Measurements from ENCODE around the gene TNS1. TPM values are rescaled to one million over a fixed set of nuclear protein-coding genes. Genes with fewer than 3 reads are reported as not detected.

Gene TNS1
- total RNA-seq, 2 donors from 2014 or later: 3.3 to 4.2 TPM

- WGBS, 2 experiments (ENCODE audit: insufficient coverage in 1 of 2, insufficient read length in 1 of 2): 89 to 90% methylated on average over 3 to 6 of the region's 6 CpGs
- peaks cover 29% of the 10 kb centered on the region for H3K4me1 Mint-ChIP-seq
- H3K36me3 Mint-ChIP-seq (ENCODE audit: low read depth): no peaks in the 10 kb centered on the region
- no peak for DNase-seq
- H3K27ac ChIP-seq (ENCODE audit: low read depth, low read length): no peak overlapping the region
- no peaks in the 10 kb centered on the region for H3K27me3 ChIP-seq (ENCODE audit: control insufficient read depth, insufficient read depth, low read length, poor library complexity, severe bottlenecking)
- peaks cover 12% of the 10 kb centered on the region for H3K27me3 Mint-ChIP-seq (ENCODE audit: insufficient read depth)
- H3K4me1 ChIP-seq (ENCODE audit: control insufficient read depth, insufficient read depth, low read length): no peaks in the 10 kb centered on the region
- no peaks in the 10 kb centered on the region for H3K36me3 ChIP-seq (ENCODE audit: control insufficient read depth, insufficient read depth, low read length)
- H3K9ac ChIP-seq (ENCODE audit: extremely low read depth, low read length, poor library complexity, severe bottlenecking): no peak overlapping the region
- no peak for TF ChIP-seq CTCF (conservative IDR thresholded peaks at IDR 0.05)
- H3K4me3 Mint-ChIP-seq: no peak overlapping the region
- no peak overlapping the region for H3K4me3 ChIP-seq (ENCODE audit: low read length)
- no peaks in the 10 kb centered on the region for H3K9me3 Mint-ChIP-seq
- H3K27ac Mint-ChIP-seq: no peak overlapping the region
- H3K9me3 ChIP-seq (ENCODE audit: control insufficient read depth, low read length): no peaks in the 10 kb centered on the region
These were observed 56.7 kb downstream of the TNS1 start for GRCh38 chr2:217946051-217946450.

- TF ChIP-seq CTCF (conservative IDR thresholded peaks at IDR 0.05): no peak
- Mint-ChIP-seq H3K27me3 (ENCODE audit: insufficient read depth) (peaks cover 12% of the 10 kb centered on the region), H3K27ac (no peak overlapping the region), H3K4me1 (peaks cover 29% of the 10 kb centered on the region), H3K9me3 (no peaks in the 10 kb centered on the region), H3K4me3 (no peak overlapping the region), H3K36me3 (ENCODE audit: low read depth) (no peaks in the 10 kb centered on the region)
- DNase-seq: no peak
- Histone ChIP-seq H3K27ac (ENCODE audit: low read depth, low read length) (no peak overlapping the region), H3K27me3 (ENCODE audit: control insufficient read depth, insufficient read depth, low read length, poor library complexity, severe bottlenecking) (no peaks in the 10 kb centered on the region), H3K4me1 (ENCODE audit: control insufficient read depth, insufficient read depth, low read length) (no peaks in the 10 kb centered on the region), H3K36me3 (ENCODE audit: control insufficient read depth, insufficient read depth, low read length) (no peaks in the 10 kb centered on the region), H3K4me3 (ENCODE audit: low read length) (no peak overlapping the region), H3K9ac (ENCODE audit: extremely low read depth, low read length, poor library complexity, severe bottlenecking) (no peak overlapping the region), H3K9me3 (ENCODE audit: control insufficient read depth, low read length) (no peaks in the 10 kb centered on the region)
- 90 to 93% methylated on average over 1 to 5 of the region's 5 CpGs for WGBS, 2 experiments (ENCODE audit: insufficient coverage in 1 of 2, insufficient read length in 1 of 2)
These were observed 57.3 kb downstream of the TNS1 start for GRCh38 chr2:217945530-217945929.

- no peaks in the 10 kb centered on the region for H3K9me3 Mint-ChIP-seq
- H3K4me3 Mint-ChIP-seq: no peak overlapping the region
- Histone ChIP-seq H3K4me1 (ENCODE audit: control insufficient read depth, insufficient read depth, low read length) (no peaks in the 10 kb centered on the region), H3K4me3 (ENCODE audit: low read length) (no peak overlapping the region), H3K36me3 (ENCODE audit: control insufficient read depth, insufficient read depth, low read length) (no peaks in the 10 kb centered on the region), H3K9ac (ENCODE audit: extremely low read depth, low read length, poor library complexity, severe bottlenecking) (no peak overlapping the region), H3K27me3 (ENCODE audit: control insufficient read depth, insufficient read depth, low read length, poor library complexity, severe bottlenecking) (no peaks in the 10 kb centered on the region), H3K9me3 (ENCODE audit: control insufficient read depth, low read length) (no peaks in the 10 kb centered on the region), H3K27ac (ENCODE audit: low read depth, low read length) (no peak overlapping the region)
- no peak for TF ChIP-seq CTCF (conservative IDR thresholded peaks at IDR 0.05)
- peaks cover 12% of the 10 kb centered on the region for H3K27me3 Mint-ChIP-seq (ENCODE audit: insufficient read depth)
- no peak overlapping the region for H3K27ac Mint-ChIP-seq
- no peaks in the 10 kb centered on the region for H3K36me3 Mint-ChIP-seq (ENCODE audit: low read depth)
- DNase-seq: no peak
- WGBS, 2 experiments (ENCODE audit: insufficient coverage in 1 of 2, insufficient read length in 1 of 2): 90 to 96% methylated on average over 4 to 8 of the region's 8 CpGs
- H3K4me1 Mint-ChIP-seq: peaks cover 29% of the 10 kb centered on the region
These were observed 57.9 kb downstream of the TNS1 start for GRCh38 chr2:217944923-217945322.
